H9 (cell line): Measurements from ENCODE around the gene RAB3A. TPM values are rescaled to one million over a fixed set of nuclear protein-coding genes. Genes with fewer than 3 reads are reported as not detected.

Experiments
- DNase-seq: peaks from one replicate; pipeline ENCODE4 v3.0.0-alpha.2; 2017
- H2AFZ ChIP-seq: one replicate; pipeline ENCODE4 v1.6.1; 2013; ENCODE audit warnings: mild to moderate bottlenecking, low read length, control low read depth, moderate library complexity
- H2AK5ac ChIP-seq: 2 replicates; pipeline ENCODE4 v1.6.1; 2013; ENCODE audit warnings: low read length, control low read depth, mixed read lengths; ENCODE audit not compliant: insufficient read length
- H2BK120ac ChIP-seq: one replicate; pipeline ENCODE4 v1.6.1; 2013; ENCODE audit warnings: low read depth, mild to moderate bottlenecking, low read length, control low read depth, inconsistent platforms; ENCODE audit not compliant: poor library complexity, severe bottlenecking
- H2BK12ac ChIP-seq: 2 replicates; pipeline ENCODE4 v1.6.1; 2013; ENCODE audit warnings: low read length, control low read depth, mixed read lengths, low read depth; ENCODE audit not compliant: insufficient read length
- H2BK15ac ChIP-seq: 2 replicates; pipeline ENCODE4 v1.6.1; 2013; ENCODE audit warnings: low read depth, low read length, control low read depth
- H2BK20ac ChIP-seq: one replicate; pipeline ENCODE4 v1.6.1; 2013; ENCODE audit warnings: low read depth, mild to moderate bottlenecking, low read length, control low read depth, inconsistent platforms; ENCODE audit not compliant: poor library complexity, severe bottlenecking
- H2BK5ac ChIP-seq: 2 replicates; pipeline ENCODE4 v1.6.1; 2013; ENCODE audit warnings: low read length, control low read depth, mixed read lengths; ENCODE audit not compliant: insufficient read length
- H3K14ac ChIP-seq: 2 replicates; pipeline ENCODE4 v1.6.1; 2013; ENCODE audit warnings: low read length, control low read depth; ENCODE audit not compliant: insufficient read depth
- H3K18ac ChIP-seq: 2 replicates; pipeline ENCODE4 v1.6.1; 2013; ENCODE audit warnings: low read depth, mild to moderate bottlenecking, mixed read lengths, low read length, control low read depth; ENCODE audit not compliant: insufficient read length
- H3K23ac ChIP-seq: 2 replicates; pipeline ENCODE4 v1.6.1; 2013; ENCODE audit warnings: low read length, control low read depth, mixed read lengths, low read depth; ENCODE audit not compliant: insufficient read length
- H3K23me2 ChIP-seq: 2 replicates; pipeline ENCODE4 v1.6.1; 2013; ENCODE audit warnings: low read depth, mild to moderate bottlenecking, mixed read lengths, low read length, control low read depth; ENCODE audit not compliant: insufficient read length, poor library complexity, severe bottlenecking
- H3K27ac ChIP-seq: 2 replicates; pipeline ENCODE4 v1.5.1; 2013; ENCODE audit warnings: low read length, control low read depth, mixed read lengths, low read depth; ENCODE audit not compliant: insufficient read length
- H3K27me3 ChIP-seq: 2 replicates; pipeline ENCODE4 v1.6.1; 2013; ENCODE audit warnings: low read length, control low read depth, inconsistent platforms; ENCODE audit not compliant: insufficient read depth
- H3K4ac ChIP-seq: 2 replicates; pipeline ENCODE4 v1.6.1; 2013; ENCODE audit warnings: low read depth, mild to moderate bottlenecking, control low read depth, inconsistent platforms, low read length, moderate library complexity
- H3K4me1 ChIP-seq: 2 replicates; pipeline ENCODE4 v1.6.1; 2013; ENCODE audit warnings: low read length, control low read depth, inconsistent platforms; ENCODE audit not compliant: insufficient read depth
- H3K4me2 ChIP-seq: 2 replicates; pipeline ENCODE4 v1.6.1; 2013; ENCODE audit warnings: low read length, control low read depth, mixed read lengths; ENCODE audit not compliant: insufficient read length, insufficient read depth
- H3K56ac ChIP-seq: 2 replicates; pipeline ENCODE4 v1.6.1; 2013; ENCODE audit warnings: low read depth, mild to moderate bottlenecking, mixed read lengths, low read length, control low read depth; ENCODE audit not compliant: insufficient read length
- H3K79me1 ChIP-seq: 2 replicates; pipeline ENCODE4 v1.6.1; 2013; ENCODE audit warnings: low read depth, mild to moderate bottlenecking, moderate library complexity, low read length, control low read depth, inconsistent platforms; ENCODE audit not compliant: insufficient read depth, poor library complexity, severe bottlenecking
- H3K79me2 ChIP-seq: 2 replicates; pipeline ENCODE4 v1.6.1; 2013; ENCODE audit warnings: low read length, control low read depth, inconsistent platforms; ENCODE audit not compliant: insufficient read depth
- H3K9ac ChIP-seq: 2 replicates; pipeline ENCODE4 v1.6.1; 2013; ENCODE audit warnings: low read length, control low read depth, mixed read lengths; ENCODE audit not compliant: insufficient read length; ENCODE audit errors: extremely low read depth
- H3K9me3 ChIP-seq: one replicate; pipeline ENCODE4 v1.6.1; 2013; ENCODE audit warnings: low read depth, low read length, inconsistent platforms; ENCODE audit not compliant: control insufficient read depth
- H3T11ph ChIP-seq: one replicate; pipeline ENCODE4 v1.6.1; 2013; ENCODE audit warnings: mild to moderate bottlenecking, low read length, control low read depth, inconsistent platforms
- H4K20me1 ChIP-seq: one replicate; pipeline ENCODE4 v1.6.1; 2013; ENCODE audit not compliant: control insufficient read depth, insufficient read length, insufficient read depth
- H4K5ac ChIP-seq: 2 replicates; pipeline ENCODE4 v1.6.1; 2013; ENCODE audit warnings: low read depth, mild to moderate bottlenecking, mixed read lengths, low read length, control low read depth; ENCODE audit not compliant: insufficient read length
- H4K8ac ChIP-seq: replicated peaks from 2 replicates; pipeline ENCODE4 v1.6.1; 2013; ENCODE audit warnings: low read length, control low read depth, mixed read lengths, low read depth; ENCODE audit not compliant: insufficient read length
- H4K91ac ChIP-seq: 2 replicates; pipeline ENCODE4 v1.6.1; 2013; ENCODE audit warnings: low read depth, mild to moderate bottlenecking, moderate library complexity, mixed read lengths, low read length, control low read depth; ENCODE audit not compliant: insufficient read length
- H3K27ac Mint-ChIP-seq, 3 experiments: 2 replicates in 2 of 3; 3 replicates in 1 of 3; pipeline ENCODE4 v1.8.0; 2020 to 2021; ENCODE audit warnings: mixed read lengths in 3 of 3, mild to moderate bottlenecking in 1 of 3, moderate library complexity in 1 of 3
- H3K27me3 Mint-ChIP-seq: 2 replicates; pipeline ENCODE4 v1.8.0; 2021; ENCODE audit warnings: low read depth, mild to moderate bottlenecking, moderate library complexity, mixed read lengths
- H3K36me3 Mint-ChIP-seq, 3 experiments: 2 replicates in 2 of 3; 3 replicates in 1 of 3; pipeline ENCODE4 v1.8.0; 2020 to 2021; ENCODE audit warnings: low read depth in 3 of 3, mixed read lengths in 3 of 3; ENCODE audit not compliant: insufficient read depth in 1 of 3
- H3K4me1 Mint-ChIP-seq, 2 experiments: 2 replicates each; pipeline ENCODE4 v1.8.0; 2020; ENCODE audit warnings: mixed read lengths in 2 of 2
- H3K4me3 Mint-ChIP-seq, 2 experiments: 2 replicates in 1 of 2; 3 replicates in 1 of 2; pipeline ENCODE4 v1.8.0; 2020 to 2021; ENCODE audit warnings: mild to moderate bottlenecking in 2 of 2, mixed read lengths in 2 of 2, moderate library complexity in 1 of 2
- H3K9me3 Mint-ChIP-seq, 2 experiments: 2 replicates in 1 of 2; 3 replicates in 1 of 2; pipeline ENCODE4 v1.8.0; 2020; ENCODE audit warnings: mild to moderate bottlenecking in 2 of 2, mixed read lengths in 2 of 2, moderate library complexity in 1 of 2
- CTCF ChIP-seq: fragments of 200-600 bp; sonication (generic); conservative IDR thresholded peaks from 3 replicates; pipeline ENCODE4 v1.8.0; 2021; ENCODE audit warnings: antibody characterized with exemption, mild to moderate bottlenecking
- WGBS: extraction: QIAGEN DNeasy Blood & Tissue Kit; methylation state at CpG from one replicate; pipeline ENCODE4 v1.1.7; 2013; ENCODE audit warnings: missing lambda C conversion rate, low lambda C conversion rate, mixed read lengths; ENCODE audit not compliant: insufficient read length; ENCODE audit errors: extremely low coverage; 5-methylcytosine and 5-hydroxymethylcytosine counted together
- total RNA-seq: library from RNA; stranded (reverse); gene quantifications from 2 replicates; pipeline ENCODE4 v1.2.1, GENCODE V29; 2021

RAB3A gene
- total RNA-seq, 1 experiment from 2014 or later = 6.8 TPM

GRCh38 chr19:18174983-18175382 lies 28.9 kb downstream of the RAB3A start:
- no peak overlapping the region for H2BK12ac ChIP-seq
- peaks cover 17% of the 10 kb centered on the region for H3K27me3 Mint-ChIP-seq
- H2AK5ac ChIP-seq = no peak overlapping the region
- no peak overlapping the region for H4K8ac ChIP-seq
- no peak overlapping the region for H4K5ac ChIP-seq
- no peaks in the 10 kb centered on the region for H3K79me1 ChIP-seq
- H3K27ac Mint-ChIP-seq = no peak overlapping the region
- H3K4me1 Mint-ChIP-seq = peaks cover 9 to 18% of the 10 kb centered on the region in 2 experiments
- H2AFZ ChIP-seq = no peak overlapping the region
- TF ChIP-seq CTCF = no peak
- H3K14ac ChIP-seq = no peak overlapping the region
- no peak overlapping the region for H2BK120ac ChIP-seq
- no peak overlapping the region for H4K91ac ChIP-seq
- no peaks in the 10 kb centered on the region for H4K20me1 ChIP-seq
- no peak overlapping the region for H3K18ac ChIP-seq
- H3K9ac ChIP-seq = no peak overlapping the region
- H3K27ac ChIP-seq = no peak overlapping the region
- peaks cover 10% of the 10 kb centered on the region for H3K23me2 ChIP-seq
- no peaks in the 10 kb centered on the region for H3K9me3 ChIP-seq
- no peak overlapping the region for H2BK15ac ChIP-seq
- no peak overlapping the region for H3K4ac ChIP-seq
- peak overlapping the region; percentile 6 to 35; a peak in 2 of 5 replicates for H3K4me3 Mint-ChIP-seq
- no peak overlapping the region for H2BK20ac ChIP-seq
- H3K9me3 Mint-ChIP-seq = no peaks in the 10 kb centered on the region
- no peak overlapping the region for H2BK5ac ChIP-seq
- no peaks in the 10 kb centered on the region; the same call in 1 of the 2 replicates for H3K4me1 ChIP-seq
- no CpG with 5 or more reads among the region's 11 CpGs for WGBS
- H3K79me2 ChIP-seq = no peaks in the 10 kb centered on the region
- peaks cover 6 to 30% (median 15%) of the 10 kb centered on the region in 3 experiments for H3K36me3 Mint-ChIP-seq
- no peak overlapping the region for H3K56ac ChIP-seq
- no peaks in the 10 kb centered on the region for H3K27me3 ChIP-seq
- DNase-seq = no peak
- H3K4me2 ChIP-seq = no peak overlapping the region
- H3T11ph ChIP-seq = no peak overlapping the region
- no peak overlapping the region for H3K23ac ChIP-seq
